Measurements from ENCODE around the gene CHRNB1. TPM values are rescaled to one million over a fixed set of nuclear protein-coding genes. Genes with fewer than 3 reads are reported as not detected.

CHRNB1 gene
- total RNA-seq, 1 experiment from 2014 or later: 24.0 TPM

GRCh38 chr17:7411427-7411750, 33.5 kb upstream of the CHRNB1 start:
- in situ Hi-C loops (cut with HindIII; ENCODE audit: low sequenced_read_pairs): no loop called here
- DNase-seq (ENCODE audit: low spot score): no peak

GRCh38 chr17:7413346-7413985, 31.4 kb upstream of the CHRNB1 start:
- in situ Hi-C loops (cut with HindIII; ENCODE audit: low sequenced_read_pairs): no loop called here
- peak; percentile 34 for DNase-seq (ENCODE audit: low spot score)

GRCh38 chr17:7414837-7415236, 30.0 kb upstream of the CHRNB1 start:
- no peak for DNase-seq (ENCODE audit: low spot score)

GRCh38 chr17:7415784-7416183, 29.1 kb upstream of the CHRNB1 start:
- no peak for DNase-seq (ENCODE audit: low spot score)
- in situ Hi-C loops (cut with HindIII; ENCODE audit: low sequenced_read_pairs): no loop called here

More at GRCh38 chr17:7414837-7415236, 30.0 kb upstream of the CHRNB1 start:
- in situ Hi-C loops (cut with HindIII; ENCODE audit: low sequenced_read_pairs): no loop called here

GRCh38 chr17:7416323-7416722, 28.5 kb upstream of the CHRNB1 start:
- in situ Hi-C loops (cut with HindIII; ENCODE audit: low sequenced_read_pairs): no loop called here
- no peak for DNase-seq (ENCODE audit: low spot score)

- in situ Hi-C loops (cut with HindIII; ENCODE audit: low sequenced_read_pairs): no loop called here
- DNase-seq (ENCODE audit: low spot score): no peak
Observed at GRCh38 chr17:7417056-7417655, 27.7 kb upstream of the CHRNB1 start.

GRCh38 chr17:7418472-7419152, 26.2 kb upstream of the CHRNB1 start:
- in situ Hi-C loops (cut with HindIII; ENCODE audit: low sequenced_read_pairs): no loop called here
- no peak for DNase-seq (ENCODE audit: low spot score)

GRCh38 chr17:7419819-7420610, 24.8 kb upstream of the CHRNB1 start, which contains the start of gene SPEM1:
Gene SPEM1, plus strand, starts transcription at chr17:7420324. Its CDS starts 61 bp downstream, at chr17:7420385.
- no peak for DNase-seq (ENCODE audit: low spot score)
- in situ Hi-C loops (cut with HindIII; ENCODE audit: low sequenced_read_pairs): no loop called here

- no peak for DNase-seq (ENCODE audit: low spot score)
- in situ Hi-C loops (cut with HindIII; ENCODE audit: low sequenced_read_pairs): no loop called here
Observed at GRCh38 chr17:7421186-7421585, 23.7 kb upstream of the CHRNB1 start.

GRCh38 chr17:7423679-7424078, 21.2 kb upstream of the CHRNB1 start:
- in situ Hi-C loops (cut with HindIII; ENCODE audit: low sequenced_read_pairs): no loop called here
- no peak for DNase-seq (ENCODE audit: low spot score)

- in situ Hi-C loops (cut with HindIII; ENCODE audit: low sequenced_read_pairs): no loop called here
- DNase-seq (ENCODE audit: low spot score): no peak
Observed at GRCh38 chr17:7425316-7425715, 19.5 kb upstream of the CHRNB1 start, which contains the start of gene SPEM2. Gene SPEM2, plus strand, starts transcription at chr17:7425616. Its CDS starts 73 bp downstream, at chr17:7425689.

- no peak for DNase-seq (ENCODE audit: low spot score)
- in situ Hi-C loops (cut with HindIII; ENCODE audit: low sequenced_read_pairs): no loop called here
Observed at GRCh38 chr17:7425756-7426155, 19.1 kb upstream of the CHRNB1 start.

- no peak for DNase-seq (ENCODE audit: low spot score)
- in situ Hi-C loops (cut with HindIII; ENCODE audit: low sequenced_read_pairs): no loop called here
Observed at GRCh38 chr17:7426203-7426863, 18.5 kb upstream of the CHRNB1 start.

GRCh38 chr17:7426896-7427489, 17.9 kb upstream of the CHRNB1 start:
- in situ Hi-C loops (cut with HindIII; ENCODE audit: low sequenced_read_pairs): no loop called here
- DNase-seq (ENCODE audit: low spot score): no peak

- no peak for DNase-seq (ENCODE audit: low spot score)
- in situ Hi-C loops (cut with HindIII; ENCODE audit: low sequenced_read_pairs): no loop called here
Observed at GRCh38 chr17:7427549-7427948, 17.3 kb upstream of the CHRNB1 start.

GRCh38 chr17:7428557-7428956, 16.3 kb upstream of the CHRNB1 start, which contains the start of gene SPEM3:
Gene SPEM3, plus strand, starts transcription at chr17:7428857. Its CDS starts 46 bp downstream, at chr17:7428903.
- in situ Hi-C loops (cut with HindIII; ENCODE audit: low sequenced_read_pairs): no loop called here
- no peak for DNase-seq (ENCODE audit: low spot score)

GRCh38 chr17:7429722-7430121, 15.1 kb upstream of the CHRNB1 start:
- in situ Hi-C loops (cut with HindIII; ENCODE audit: low sequenced_read_pairs): no loop called here
- DNase-seq (ENCODE audit: low spot score): no peak

GRCh38 chr17:7431231-7431630, 13.6 kb upstream of the CHRNB1 start:
- in situ Hi-C loops (cut with HindIII; ENCODE audit: low sequenced_read_pairs): no loop called here
- DNase-seq (ENCODE audit: low spot score): no peak

- in situ Hi-C loops (cut with HindIII; ENCODE audit: low sequenced_read_pairs): no loop called here
Observed at GRCh38 chr17:7432296-7432695, 12.6 kb upstream of the CHRNB1 start.

More at GRCh38 chr17:7432296-7432695, 12.6 kb upstream of the CHRNB1 start:
- no peak for DNase-seq (ENCODE audit: low spot score)

Data from G401 (cell line).